Epithelial cell of proximal tubule (primary cell): Measurements from ENCODE around the gene TFB1M. TPM values are rescaled to one million over a fixed set of nuclear protein-coding genes. Genes with fewer than 3 reads are reported as not detected.

Experiments
- DNase-seq: peaks from one replicate; pipeline ENCODE4 v3.0.0-alpha.2; 2011; ENCODE audit warnings: low read depth
- H3K4me3 ChIP-seq: 2 replicates; pipeline ENCODE4 v1.5.1; 2011; ENCODE audit warnings: low read depth, mild to moderate bottlenecking, low read length
- total RNA-seq: library from RNA; depleted of rRNA; stranded (reverse); fragments of >200 nt; gene quantifications from 2 replicates; pipeline ENCODE4 v1.2.3, GENCODE V29; 2015
- TF ChIP-seq, protein P1 (sequence below): conservative IDR thresholded peaks from 2 replicates; pipeline ENCODE4 v1.5.1; 2012; ENCODE audit warnings: low read depth, mild to moderate bottlenecking, low read length

The TFB1M gene
- total RNA-seq, 1 donor from 2014 or later: 19.3 TPM

DNA sequence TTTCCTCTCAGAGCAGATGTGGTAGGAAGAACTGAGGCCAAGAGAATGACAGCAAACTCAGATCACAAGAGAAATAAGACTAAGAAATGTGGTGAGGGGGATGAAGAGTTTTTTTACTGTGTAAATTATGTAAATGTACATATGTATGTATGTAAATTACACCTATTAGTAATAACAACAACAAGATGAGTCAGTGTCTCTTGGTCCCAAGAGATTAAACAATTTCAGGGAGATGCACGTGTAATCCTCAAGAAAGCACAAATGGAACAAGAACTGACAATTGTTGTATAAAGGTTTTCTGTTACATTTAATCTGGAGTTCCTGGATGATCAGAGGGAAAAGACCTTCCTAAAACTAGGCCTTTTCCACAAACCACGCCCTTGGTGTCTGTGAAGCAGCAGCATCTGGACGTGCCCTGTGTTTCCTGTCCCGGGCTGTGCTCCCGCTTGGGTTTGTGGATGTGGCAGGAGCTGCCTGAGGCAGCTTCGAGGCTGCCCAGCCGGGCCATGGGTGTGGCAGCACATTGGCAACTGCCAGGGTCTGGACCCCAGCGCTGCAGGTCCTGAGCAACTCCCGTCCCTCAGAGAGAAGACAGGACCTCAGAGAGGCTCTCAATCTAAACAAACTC lies 49.5 kb downstream of the TFB1M start:
- TF ChIP-seq, protein P1, sequence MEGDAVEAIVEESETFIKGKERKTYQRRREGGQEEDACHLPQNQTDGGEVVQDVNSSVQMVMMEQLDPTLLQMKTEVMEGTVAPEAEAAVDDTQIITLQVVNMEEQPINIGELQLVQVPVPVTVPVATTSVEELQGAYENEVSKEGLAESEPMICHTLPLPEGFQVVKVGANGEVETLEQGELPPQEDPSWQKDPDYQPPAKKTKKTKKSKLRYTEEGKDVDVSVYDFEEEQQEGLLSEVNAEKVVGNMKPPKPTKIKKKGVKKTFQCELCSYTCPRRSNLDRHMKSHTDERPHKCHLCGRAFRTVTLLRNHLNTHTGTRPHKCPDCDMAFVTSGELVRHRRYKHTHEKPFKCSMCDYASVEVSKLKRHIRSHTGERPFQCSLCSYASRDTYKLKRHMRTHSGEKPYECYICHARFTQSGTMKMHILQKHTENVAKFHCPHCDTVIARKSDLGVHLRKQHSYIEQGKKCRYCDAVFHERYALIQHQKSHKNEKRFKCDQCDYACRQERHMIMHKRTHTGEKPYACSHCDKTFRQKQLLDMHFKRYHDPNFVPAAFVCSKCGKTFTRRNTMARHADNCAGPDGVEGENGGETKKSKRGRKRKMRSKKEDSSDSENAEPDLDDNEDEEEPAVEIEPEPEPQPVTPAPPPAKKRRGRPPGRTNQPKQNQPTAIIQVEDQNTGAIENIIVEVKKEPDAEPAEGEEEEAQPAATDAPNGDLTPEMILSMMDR: no peak
- no peak overlapping the region for H3K4me3 ChIP-seq
- DNase-seq: no peak

DNA sequence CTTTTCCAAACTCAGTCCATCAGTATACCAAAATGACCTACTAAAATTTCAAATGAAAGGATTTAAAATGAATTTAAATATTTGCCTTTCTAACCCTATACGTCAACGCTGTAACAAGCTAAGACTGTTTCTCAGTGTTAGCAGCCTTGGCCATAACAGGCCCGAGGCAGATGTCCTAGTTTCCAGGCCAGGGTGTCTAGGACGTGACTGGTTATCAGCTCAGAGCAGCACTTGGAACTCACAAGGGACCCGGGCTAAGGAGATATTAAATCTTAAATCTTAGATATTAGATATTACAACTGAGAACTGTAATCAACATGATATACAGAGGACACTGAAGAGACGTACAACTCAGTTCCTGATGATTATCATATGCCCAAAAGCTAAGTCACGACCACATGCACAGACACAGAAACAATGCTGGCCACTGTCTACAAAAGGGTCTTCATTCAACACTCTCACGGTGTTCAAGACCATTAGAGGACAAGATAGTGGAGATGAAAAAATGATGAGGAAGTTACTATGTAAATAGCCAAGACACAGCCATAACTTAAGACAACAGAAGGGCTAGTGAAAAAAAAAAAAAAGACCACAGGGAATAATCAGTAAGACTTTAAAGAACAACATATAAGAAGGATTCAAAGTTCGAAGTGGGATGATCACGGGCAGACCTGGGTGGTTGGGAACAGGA lies 50.8 kb downstream of the TFB1M start, which contains the start of gene CLDN20:
Gene CLDN20 (plus strand): TSS at position 641 of the 691 bp plus-strand sequence. CDS start 11,707 bp downstream, outside the sequence.
- TF ChIP-seq, protein P1: no peak
- DNase-seq: no peak
- no peak within 1 kb of the TSS for H3K4me3 ChIP-seq

DNA sequence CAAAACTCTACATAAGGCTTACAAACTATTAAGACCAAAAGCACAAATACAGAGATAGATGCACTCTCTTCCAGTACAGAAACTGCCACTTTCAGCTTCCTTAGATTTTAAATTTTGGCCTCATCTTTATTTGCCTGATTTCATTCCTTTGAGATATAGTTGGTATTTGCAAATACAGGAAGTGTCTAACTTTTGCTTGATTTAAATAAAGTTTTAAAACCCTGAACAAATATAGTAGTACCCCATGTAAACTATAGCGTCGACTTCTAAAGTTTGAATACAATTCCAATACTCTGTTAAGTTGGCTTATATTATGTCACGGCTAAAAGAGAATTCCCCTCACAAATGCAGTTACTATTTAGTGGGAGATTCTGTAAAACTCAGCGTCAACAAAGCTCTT lies 51.6 kb downstream of the TFB1M start:
- TF ChIP-seq, protein P1: no peak
- no peak for DNase-seq
- no peak overlapping the region for H3K4me3 ChIP-seq

DNA sequence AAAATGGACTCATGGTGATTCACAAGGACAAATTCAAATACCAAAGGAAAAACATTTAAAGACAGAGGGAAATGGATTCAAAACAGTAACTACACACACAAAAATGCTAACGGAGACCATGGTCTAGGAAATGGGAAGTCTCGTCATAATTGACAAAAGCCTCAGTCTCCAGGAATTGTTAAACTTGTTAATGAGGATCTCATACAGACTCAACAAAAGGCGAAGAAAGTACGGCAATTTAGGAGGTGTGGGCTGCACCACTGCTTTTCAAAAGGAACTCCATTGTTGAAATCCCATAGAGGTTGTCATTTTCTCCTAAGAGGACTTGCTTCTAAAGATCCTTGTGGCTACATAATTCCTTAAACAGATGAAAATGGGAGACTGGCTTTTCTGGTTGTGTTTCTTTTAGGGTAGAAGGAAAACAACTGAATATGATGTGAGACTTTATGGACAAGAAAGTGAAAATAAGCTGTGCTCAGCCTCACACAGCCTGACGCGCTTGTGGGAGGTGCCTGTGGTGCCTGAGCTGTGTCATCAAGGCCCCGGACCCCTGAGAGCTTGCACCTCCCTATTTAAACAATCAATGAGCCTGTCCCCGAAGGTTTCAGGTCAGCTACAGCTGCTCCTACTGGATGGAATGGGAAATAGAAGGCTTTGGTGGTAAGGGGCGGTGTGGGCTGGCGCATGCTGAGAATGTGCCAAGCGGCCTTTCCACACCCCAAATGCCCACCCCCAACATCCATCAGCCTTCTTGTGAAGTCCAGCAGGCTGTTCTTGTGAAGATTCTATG lies 53.0 kb downstream of the TFB1M start:
- no peak for DNase-seq
- TF ChIP-seq, protein P1: peak; percentile 18
- H3K4me3 ChIP-seq: no peak overlapping the region

DNA sequence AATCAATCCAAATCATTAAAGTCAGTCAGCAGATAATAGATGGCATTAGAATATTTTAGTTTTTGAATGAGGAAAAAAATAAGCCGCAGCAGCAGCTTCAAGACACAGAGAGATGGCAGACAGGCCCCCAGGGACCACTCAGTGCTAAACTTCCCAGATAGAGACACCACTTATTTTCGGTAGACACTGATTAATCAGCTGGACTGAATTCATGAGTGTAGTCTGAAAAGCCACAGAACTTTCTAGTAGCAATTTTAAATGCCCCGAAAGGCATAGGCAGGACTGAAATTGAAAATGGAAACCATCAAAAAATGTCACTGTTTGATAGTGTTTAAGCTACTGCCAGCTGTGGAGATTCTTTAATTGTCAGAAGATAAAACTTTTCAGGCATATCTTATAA lies 53.6 kb downstream of the TFB1M start:
- TF ChIP-seq, protein P1: no peak
- no peak overlapping the region for H3K4me3 ChIP-seq
- no peak for DNase-seq

DNA sequence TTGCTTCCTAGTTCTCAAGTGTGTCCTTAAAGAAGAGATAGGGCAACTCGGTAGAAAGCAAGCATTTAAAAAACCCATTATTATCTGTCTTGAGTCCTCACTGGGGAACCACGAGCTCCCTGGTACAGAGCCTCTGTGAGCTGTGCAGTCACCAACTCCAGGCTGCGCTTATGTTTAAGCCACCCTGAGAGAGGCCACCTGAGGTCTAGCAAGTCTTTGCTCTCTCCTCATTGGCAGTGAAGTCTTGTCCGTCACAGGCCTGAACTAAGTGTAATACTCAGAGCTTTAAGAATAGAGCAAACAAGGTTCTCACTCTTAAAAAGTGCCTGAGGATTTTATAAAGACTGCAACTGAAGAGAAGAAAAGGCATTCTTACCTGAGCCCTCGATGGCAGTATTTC lies 54.4 kb downstream of the TFB1M start:
- DNase-seq: no peak
- no peak overlapping the region for H3K4me3 ChIP-seq
- TF ChIP-seq, protein P1: no peak
